HG02571 (cell line): ENCODE measurements around the gene TK1.
"Not testable (repeated sequence)": the region's sequence is repeated elsewhere in the genome, so short reads cannot be mapped to it uniquely, and the experiment has no call there.

ENCODE experiments used
- ATAC-seq: cut with Tn5 transposase; IDR thresholded peaks from one replicate; pipeline ENCODE4 v1.9.1; 2021; ENCODE audit warnings: mild to moderate bottlenecking, moderate library complexity; ENCODE audit not compliant: unreplicated experiment

The TK1 gene

DNA sequence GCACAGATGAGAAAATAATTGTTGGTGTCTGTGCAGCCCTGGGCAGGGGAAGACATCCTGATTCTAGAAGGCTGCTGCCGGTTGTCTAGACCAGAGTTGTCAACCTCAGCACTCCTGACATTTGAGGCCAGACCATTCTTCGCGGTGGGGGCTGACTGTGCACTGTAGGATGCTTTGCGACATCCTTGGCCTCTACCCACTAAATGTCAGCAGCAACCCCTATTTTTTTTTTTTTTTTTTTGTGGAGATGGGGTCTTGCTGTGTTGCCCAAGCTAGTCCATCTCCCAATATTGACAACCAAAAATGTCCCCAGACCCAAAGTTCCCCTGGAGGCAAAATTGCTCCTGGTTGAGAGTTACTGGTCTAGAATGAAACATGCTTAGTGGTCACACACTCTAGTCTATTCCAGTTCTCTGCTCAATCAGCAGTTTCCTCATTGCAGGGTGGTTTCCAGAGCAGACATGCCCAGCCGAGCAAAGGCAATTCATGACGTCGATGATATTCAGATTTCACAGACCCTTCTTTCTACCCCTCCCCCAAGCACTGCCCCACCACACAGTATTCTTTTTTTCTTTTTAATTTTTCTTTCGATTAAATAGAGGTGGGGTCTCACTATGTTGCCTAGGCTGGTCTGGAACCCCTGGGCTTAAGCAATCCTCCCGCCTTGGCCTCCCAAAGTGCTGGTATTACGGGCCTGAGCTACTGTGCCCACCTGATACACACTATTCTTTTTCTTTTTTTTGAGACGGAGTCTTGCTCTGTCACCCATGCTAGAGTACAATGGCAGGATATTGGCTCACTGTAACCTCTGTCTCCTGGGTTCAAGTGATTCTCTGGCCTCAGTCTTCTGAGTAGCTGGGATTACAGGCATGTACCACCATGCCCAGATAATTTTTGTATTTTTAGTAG, 31.7 kb downstream of the TK1 start:
- peak; percentile 53 for ATAC-seq

DNA sequence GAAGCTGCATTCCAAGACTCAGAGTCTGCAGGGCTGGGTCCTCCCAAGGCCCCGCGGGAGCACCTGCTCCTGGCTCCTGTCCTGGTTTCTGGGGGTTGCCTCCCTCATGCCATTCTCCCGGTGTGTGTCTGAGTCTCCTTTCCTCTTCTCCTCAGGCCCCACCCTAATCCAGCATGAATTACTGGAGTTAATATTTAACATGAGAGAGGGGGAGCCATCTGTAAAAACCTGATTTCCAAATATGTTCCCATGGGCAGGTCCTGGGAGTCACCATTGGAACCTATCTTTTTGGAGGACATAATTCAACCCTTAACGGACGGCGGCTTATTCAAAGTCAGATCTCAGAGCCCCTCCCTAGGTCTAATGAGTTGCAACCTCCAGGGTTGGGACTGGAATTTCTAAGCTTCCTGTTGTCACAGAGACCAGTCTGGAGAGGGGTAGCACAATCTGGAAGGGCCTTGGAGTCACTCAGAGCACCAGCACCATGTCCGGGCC, 35.3 kb downstream of the TK1 start:
- no peak for ATAC-seq

DNA sequence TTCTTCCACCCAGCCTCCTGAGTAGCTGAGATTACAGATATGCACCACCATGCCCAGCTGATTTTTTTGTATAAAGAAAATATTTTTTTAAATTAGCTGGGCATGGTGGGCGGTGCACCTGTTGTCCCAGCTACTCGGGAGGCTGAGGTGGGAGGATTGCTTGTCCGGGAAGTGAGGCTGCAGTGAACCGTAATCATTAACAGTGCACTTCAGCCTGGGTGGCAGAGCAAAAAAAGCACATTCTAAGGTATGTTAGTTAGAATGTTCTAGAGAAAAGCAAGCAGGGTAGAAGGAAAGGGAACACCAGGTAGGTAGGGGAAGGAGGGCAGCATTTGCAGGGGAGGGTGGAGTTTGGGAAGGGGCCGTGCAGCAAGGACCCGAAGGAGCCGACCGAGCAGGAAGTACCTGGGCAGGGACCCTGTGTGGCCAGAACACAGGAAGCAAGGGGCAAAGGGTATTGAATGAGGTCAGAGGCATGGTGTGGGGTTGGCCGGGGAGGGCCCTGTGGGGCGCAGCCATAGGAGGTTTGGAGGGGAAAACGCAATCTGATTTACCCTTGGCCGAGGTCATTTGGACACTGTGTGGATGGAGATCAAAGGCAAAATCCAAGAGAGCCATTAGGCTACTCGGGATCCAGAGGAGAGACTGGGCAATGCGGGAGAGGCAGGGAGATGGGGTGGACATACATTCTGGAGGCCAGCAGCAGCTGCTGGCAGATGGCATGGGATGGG, 38.4 kb downstream of the TK1 start:
- no peak for ATAC-seq

DNA sequence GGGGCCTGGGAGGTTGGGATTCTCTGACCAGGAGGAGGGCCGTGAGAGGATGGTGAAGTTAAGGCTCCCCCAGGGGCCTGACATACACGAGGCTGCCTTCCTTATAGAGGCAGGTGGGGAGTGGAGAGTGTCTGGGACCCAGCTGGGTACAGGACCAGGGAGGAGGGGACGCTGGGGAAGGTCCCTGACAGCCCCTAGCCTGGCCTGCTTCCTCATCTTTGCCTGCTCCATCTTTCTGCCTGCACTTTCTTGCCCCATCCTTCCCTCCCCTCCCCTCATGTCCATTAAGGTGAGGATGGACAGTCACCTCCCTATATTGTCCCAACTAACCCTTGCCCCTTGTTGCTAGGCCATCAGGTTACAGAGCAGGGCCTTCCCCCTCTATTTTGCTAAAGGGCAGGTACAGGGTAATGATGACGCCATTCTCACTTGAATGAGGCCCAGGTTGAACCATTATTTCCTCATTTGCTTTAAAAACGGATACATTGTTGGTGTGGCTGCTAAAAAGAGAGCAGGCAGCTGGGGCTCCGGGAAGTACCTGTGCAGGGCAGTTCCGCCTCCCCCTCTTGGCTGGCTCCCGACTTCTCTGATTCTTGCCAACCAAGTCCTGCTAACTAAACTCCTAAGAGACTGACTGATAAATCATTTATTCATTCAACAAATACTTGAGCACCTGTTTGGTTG, 39.4 kb downstream of the TK1 start:
- no peak for ATAC-seq

DNA sequence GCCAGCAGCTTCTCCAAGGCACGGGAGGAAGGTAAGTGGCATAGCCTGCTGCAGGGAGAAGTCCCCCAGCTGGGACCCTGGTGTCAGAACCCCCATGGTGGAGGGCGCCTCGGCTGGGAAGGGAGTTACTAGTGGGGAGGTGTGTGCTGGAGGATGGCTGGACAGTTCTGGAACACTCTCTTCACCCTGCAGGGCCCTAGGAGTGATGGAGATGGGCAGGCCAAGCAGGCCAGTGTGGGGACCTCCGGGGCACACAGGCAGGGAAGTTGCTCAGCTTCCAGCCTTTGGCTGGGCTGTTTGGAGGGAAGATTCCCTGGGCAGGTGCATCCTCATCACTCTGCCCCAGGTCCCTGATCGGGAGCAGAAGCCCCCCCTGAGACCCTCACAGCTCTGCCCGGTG, 40.0 kb downstream of the TK1 start:
- ATAC-seq = no peak

DNA sequence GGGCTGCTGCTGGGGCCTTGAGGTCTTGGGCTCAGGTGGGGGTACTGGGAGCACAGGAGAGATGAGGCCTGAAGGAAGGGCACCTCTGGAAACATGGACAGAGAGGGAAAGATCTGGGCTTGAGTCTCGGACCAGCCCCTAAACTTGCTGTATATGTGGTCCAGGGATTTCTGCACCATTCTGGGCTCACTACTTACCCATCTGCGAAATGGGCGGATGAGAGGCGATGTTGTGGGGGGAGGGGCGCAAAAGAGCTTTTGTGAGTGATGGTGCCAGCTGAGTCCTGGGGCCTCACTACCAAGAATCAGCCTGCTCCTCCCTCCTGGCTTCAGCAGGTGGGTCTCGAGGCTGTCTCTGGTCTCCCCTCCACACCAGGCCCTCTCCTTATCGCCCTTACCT, 40.4 kb downstream of the TK1 start:
- no peak for ATAC-seq

DNA sequence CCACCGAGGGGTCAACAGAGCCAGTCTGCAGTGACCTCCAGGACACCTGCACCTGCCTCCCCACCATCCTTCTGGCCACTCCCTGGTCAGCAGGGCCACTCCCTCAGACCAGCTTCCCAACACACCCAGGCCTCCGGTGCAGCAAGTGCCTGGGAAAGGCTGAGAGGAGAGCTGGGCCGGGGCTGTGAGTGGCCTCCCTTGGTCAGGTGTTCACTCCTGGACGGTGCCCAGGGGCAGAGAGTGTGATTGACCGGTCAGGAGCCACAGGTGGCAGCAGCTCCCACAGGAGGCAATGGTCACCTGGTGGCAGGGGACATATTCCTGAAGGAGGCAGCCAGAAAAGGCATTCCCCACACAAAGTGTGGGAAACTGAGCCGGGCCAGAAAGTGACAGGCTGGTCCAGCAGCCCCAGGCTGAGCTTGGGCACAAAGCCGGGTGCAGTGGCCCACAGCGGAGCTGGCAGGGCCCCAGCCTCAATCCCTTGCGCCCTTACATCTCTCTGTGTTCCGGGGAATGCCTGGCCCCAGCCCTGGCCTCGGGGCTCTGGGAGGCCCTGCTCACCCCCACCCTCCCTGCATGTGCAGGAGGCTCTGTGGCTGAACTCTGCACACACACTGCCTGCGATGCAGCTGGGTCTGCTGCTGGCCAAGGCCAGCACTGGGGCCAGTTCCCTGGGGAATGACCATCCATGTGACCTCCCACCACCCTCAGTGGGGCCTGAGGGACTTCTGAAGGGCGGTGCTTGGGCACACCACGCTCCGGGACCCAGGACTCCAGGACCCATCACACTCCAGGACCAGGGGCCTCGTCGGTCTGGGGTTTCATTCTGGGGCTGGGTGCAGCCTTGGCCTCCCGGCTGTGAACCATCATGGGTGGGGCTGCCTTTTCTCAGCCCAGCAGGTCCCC, 41.9 kb downstream of the TK1 start:
- ATAC-seq = no peak

DNA sequence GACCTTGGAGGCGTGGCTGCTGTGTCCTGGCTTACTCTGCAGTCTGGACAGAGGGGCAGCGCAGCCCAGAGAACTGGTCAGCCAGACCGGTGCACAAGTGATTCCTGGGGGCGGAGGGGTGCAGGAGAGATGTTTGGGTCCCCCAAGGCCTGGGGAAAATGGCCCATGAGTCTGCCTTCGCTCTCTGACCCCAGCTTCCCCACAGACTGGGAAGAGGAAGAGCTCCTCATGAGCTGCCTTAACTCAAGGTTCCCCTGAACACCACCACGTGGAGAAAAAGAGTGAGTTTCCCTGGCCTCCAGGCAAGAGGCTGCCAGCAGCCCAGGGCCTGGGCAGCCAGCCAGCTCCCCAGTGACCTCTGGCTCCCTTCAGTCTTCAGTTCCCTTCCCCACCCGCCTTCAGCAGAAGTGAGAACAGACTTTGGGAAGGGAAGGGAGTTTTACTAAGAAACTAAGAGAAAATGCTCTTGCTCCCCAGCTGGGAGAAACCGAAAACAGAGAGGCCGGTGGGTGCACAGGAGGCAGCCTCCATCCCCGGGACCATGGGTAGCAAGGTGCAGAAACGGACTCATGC, 42.6 kb downstream of the TK1 start:
- ATAC-seq = no peak

DNA sequence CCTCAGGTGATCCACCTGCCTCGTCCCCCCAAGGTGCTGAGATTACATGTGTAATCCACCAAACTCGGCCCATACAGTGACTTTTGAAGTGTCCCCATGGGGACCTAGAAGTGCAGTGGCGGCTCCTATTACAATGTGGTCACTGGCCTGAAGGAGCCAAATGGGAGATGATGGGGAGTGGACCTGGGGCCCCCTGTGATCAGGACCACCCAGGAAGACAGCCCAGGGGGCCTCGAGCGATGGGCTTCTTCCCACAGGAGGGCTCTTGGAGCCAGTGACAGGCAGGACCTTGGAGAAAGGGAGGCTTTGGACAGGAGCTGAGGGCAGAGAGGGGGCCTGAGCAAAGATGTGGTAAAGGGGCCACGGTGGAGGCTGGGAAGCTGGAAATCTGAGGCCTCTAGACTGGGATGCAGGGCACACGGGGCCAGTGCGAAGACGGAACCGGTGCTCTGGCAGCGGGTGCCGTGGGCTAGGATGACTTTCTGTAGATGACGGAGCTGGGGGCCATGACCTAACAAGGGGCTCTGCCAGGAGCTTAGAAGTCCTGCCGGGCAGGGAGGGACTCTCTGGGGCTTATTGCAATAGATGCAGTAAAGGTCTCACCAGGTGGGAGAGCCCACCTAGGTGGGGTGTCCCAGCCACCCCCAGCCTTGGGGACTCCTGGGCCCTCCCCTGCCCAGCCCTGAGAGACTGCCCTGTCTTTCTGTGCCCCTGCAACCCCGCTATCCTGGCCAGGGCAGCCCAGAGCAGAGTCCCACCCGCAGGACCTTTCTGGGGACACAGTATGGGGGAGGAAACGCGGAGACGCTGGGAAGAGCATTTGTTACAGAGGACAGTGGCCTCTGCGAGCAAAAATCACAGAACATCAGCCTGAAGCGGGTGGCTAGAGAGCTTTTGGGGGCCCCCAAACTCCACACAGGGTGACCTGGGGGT, 43.4 kb downstream of the TK1 start:
- no peak for ATAC-seq

DNA sequence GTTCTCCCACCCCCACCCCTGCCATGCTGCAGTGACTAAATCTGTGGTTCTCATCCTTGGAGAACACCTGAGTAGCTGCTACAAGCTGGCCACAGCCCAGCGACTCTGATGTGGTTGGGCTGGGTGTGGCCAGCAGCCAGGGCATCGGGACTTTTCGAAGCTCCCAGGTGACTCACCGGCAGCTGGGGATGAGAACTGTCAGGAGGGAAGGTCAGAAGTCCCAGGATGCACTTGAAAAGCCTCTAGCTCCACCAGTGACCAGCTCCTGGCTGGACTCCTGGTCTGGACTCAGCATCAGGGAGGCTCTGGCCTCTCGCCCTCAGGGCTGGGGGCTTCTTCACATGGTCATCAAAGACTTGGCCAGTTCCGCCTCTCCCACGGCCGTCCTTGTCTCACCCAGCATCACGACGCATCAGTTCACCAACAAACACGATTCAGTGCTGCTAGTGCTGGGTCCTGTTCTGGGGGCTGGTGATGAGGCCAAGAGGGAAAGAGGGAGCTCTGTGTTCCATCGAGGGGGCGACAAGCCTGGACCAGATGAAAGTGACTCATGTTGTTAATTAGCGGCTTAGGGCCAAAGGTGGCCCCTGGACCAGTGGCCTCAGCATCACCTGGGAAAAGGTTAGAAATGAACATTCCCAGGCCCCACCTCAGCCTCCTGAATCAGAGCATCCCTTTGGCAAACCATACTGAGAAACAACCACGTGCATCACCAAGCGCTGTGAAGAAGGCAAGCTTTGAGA, 44.6 kb downstream of the TK1 start:
- ATAC-seq = no peak

DNA sequence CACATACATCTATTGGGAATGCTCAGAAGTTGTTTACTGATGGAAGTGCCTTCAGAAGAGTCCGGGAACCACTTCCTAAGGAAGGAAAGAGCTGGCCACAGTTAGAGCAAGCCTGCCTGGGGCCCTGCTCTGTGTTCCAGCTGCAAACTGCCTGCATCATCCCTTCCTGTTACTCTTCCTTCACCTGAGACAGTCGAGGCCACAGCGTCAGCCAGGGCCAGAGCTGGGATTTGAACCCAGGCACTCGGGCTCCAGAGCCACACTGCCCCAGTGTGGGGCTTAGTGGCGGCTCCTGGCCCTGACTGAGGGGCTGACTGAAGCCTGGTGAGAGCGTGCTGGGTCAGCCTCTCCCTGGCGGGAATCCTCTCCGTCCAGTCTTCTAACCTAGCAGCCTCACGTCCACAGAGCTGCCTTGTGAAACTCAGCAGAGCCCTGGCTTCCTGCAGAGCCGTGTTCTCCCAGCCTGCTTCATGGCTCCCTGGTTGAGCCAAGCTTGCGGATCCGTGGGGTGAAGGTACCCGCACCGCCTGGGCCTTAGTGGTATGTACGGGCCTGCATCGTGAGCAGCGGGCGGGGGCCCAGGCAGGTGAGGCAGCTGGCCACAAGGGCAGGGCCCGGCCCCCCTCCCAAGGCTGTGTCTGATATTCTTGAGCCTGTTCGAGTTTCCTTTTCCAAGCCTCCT, 45.3 kb downstream of the TK1 start:
- ATAC-seq = no peak

DNA sequence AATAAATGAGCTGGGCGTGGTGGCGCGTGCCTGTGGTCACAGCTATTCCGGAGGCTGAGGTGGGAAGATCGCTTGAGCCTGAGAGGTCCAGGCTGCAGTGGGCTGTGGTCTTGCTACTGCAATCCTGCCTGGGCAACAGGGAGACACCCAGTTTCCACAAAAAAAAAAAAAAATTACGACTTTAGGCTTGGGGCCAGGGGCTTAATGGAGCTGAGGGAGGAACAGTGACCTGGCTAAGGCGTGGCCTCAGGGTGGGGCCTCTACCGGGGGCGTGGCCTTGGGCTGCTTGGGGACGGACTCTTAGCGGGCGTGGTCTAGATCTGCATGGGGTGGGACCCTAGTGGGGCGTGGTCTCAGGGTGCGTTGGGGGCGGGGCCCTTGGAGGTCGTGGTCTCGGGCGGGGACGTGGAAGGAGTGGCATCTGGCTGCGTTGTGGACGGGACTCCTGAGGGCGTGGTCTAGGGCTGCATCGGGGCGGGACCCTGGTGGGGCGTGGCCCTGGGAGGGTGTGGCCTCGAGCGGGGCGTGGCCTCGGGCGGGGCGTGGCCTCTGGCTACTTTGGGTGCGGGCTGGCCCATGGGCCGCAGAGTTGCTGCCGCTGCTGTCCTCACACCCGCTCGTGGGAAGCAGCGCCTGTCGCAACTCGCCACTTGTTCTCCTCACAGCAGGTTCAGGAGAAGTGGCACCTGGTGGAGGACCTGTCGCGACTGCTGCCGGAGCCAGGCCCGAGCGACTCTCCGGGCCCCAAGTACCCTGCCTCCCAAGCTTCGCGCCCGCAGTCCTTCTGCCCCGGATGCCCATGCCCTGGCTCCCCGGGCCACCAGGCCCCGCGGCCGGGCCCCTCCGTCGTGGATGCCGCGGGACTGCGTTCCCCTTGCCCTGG, 46.4 kb downstream of the TK1 start:
- peak; percentile 65 for ATAC-seq

DNA sequence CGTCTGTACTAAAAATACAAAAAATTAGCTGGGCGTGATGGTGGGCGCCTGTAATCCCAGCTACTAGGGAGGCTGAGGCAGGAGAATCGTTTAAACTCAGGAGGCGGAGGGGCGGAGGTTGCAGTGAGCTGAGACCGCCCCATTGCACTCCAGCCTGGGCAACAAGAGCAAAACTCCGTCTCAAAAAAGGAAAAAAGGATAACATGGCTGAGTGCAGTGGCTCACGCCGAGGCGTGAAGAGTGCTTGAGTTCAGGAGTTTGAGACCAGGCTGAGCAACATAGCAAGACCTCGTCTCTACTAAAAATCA, 47.0 kb downstream of the TK1 start:
- not testable (repeated sequence) for ATAC-seq

DNA sequence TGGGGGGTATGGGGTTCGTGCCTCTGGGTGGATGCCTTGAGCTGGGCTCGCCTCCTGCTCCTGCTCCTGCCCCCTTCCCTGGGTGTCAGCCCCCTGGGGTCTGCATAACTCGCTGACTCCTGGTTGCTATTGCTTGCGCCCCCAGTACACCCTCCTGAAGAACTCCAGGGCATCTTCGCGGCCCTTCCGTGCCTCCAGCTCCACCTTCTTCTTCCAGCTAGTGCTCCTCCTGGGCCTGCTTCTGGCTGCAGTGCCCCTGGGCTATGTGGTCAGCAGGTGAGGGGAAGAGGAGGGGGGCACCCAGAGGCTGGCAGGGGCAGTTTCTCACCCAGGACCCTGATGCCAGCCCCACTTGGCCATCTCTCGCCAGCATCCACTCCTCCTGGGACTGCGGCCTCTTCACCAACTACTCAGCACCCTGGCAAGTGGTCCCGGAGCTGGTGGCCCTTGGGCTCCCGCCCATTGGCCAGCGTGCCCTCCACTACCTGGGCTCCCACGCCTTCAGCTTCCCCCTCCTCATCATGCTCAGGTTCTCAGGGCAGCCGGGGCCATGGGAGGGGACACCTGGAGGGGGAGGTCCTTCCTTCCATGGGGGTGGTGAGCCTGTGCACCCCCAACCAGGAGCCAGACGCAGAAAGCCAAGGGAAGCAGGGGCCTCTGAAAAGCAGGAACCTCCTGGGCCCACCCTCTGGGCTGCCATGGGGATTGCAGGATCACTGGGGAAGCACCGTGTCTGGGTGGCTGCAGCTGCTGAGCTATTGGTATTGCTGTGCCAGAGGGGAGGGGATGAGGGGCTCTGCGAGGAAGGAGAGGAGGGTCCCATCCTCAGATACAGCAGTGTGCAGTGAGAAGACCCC, 48.4 kb downstream of the TK1 start:
- no peak for ATAC-seq

DNA sequence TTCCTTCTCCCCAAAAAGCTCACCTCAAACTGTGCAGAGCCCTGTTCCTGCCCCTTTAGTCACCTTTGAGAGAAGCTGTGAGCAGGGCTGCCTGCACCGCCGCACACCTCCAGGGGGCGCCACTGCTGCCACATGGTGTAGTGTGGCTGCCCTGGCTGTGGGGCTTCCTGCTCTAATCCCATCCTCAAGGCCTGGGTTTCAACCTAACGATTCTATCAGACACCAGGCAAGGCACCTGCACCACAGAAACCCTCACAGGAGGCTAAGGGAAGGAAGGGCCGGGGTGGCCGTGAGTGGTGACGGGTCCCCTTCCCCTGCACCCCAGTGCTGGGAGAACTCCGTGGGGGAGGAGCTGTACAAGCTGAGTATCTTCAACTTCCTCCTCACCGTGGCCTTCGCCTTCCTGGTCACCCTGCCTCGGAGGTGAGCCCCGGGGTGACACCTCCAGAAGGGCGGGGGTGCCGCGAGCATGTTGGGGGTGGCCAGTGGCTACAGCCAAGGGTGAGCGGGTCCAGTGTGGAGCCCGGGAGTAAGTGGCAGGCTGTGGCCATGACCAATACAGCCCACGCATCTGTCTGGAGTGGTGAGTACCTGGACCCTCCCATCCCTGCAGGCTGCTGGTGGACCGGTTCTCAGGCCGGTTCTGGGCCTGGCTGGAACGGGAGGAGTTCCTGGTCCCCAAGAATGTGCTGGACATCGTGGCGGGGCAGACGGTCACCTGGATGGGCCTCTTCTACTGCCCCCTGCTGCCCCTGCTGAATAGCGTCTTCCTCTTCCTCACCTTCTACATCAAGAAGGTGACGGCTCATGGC, 49.3 kb downstream of the TK1 start:
- ATAC-seq = no peak
